PC-3 (cell line): ENCODE measurements around the gene EPB41L1. TPM values are rescaled to one million over a fixed set of nuclear protein-coding genes. Genes with fewer than 3 reads are reported as not detected.

Source experiments
- ATAC-seq: fragments of 200-7000 bp; cut with Tn5 transposase; 2 replicates; pipeline ENCODE4 v1.9.1; 2020; ENCODE audit warnings: mild to moderate bottlenecking, moderate library complexity
- BruUV-seq: library from RNA; stranded (reverse); fragments of 400-500 nt; replicated peaks from 2 replicates; lab custom pipeline; 2021; lab: Mats Ljungman, UMichigan
- CTCF ChIA-PET: fragments of 300-600 bp; sonication (Branson Sonifier 250); formaldehyde crosslinking; loops from one replicate; lab custom pipeline; 2022; ENCODE audit warnings: antibody characterized with exemption; lab: Charles Lee
- POLR2A ChIA-PET: fragments of 300-600 bp; sonication (Branson Sonifier 250); formaldehyde crosslinking; loops from one replicate; lab custom pipeline; 2022; ENCODE audit warnings: antibody characterized with exemption; ENCODE audit not compliant: unreplicated experiment; lab: Charles Lee
- DNase-seq: peaks from one replicate; pipeline ENCODE4 v3.0.0-alpha.2; 2015
- H2AFZ ChIP-seq: fragments of 300-600 bp; sonication (generic); 2 replicates; pipeline ENCODE4 v1.6.0; 2016; ENCODE audit warnings: antibody characterized with exemption, low read length
- H3F3A ChIP-seq: fragments of 300-600 bp; sonication (generic); one replicate; pipeline ENCODE4 v1.6.0; 2017; ENCODE audit warnings: antibody characterized with exemption, low read length, control low read depth, mild to moderate bottlenecking; ENCODE audit not compliant: unreplicated experiment
- H3K27ac ChIP-seq: fragments of 300-600 bp; sonication (generic); 2 replicates; pipeline ENCODE4 v1.5.1; 2016; ENCODE audit warnings: mild to moderate bottlenecking, low read length
- H3K27me3 ChIP-seq: fragments of 300-600 bp; sonication (generic); 2 replicates; pipeline ENCODE4 v1.6.1; 2016; ENCODE audit warnings: low read length, mixed read lengths
- H3K36me3 ChIP-seq: fragments of 300-600 bp; sonication (generic); 2 replicates; pipeline ENCODE4 v1.6.1; 2016; ENCODE audit warnings: low read depth, mixed run types, low read length, mixed read lengths
- H3K4me1 ChIP-seq: fragments of 300-600 bp; sonication (generic); 2 replicates; pipeline ENCODE4 v1.5.1; 2016; ENCODE audit warnings: low read length; ENCODE audit not compliant: insufficient read depth
- H3K4me2 ChIP-seq: fragments of 300-600 bp; sonication (generic); 2 replicates; pipeline ENCODE4 v1.6.0; 2016; ENCODE audit warnings: low read length
- H3K4me3 ChIP-seq: fragments of 300-600 bp; sonication (generic); 2 replicates; pipeline ENCODE4 v1.5.1; 2016; ENCODE audit warnings: mild to moderate bottlenecking, low read length, mixed read lengths
- H3K79me2 ChIP-seq: fragments of 300-600 bp; sonication (generic); 2 replicates; pipeline ENCODE4 v1.6.1; 2017; ENCODE audit warnings: low read length, mixed read lengths
- H3K9ac ChIP-seq: fragments of 300-600 bp; sonication (generic); 2 replicates; pipeline ENCODE4 v1.6.0; 2016; ENCODE audit warnings: mild to moderate bottlenecking, low read length
- H3K9me2 ChIP-seq: fragments of 300-600 bp; sonication (generic); replicated peaks from 2 replicates; pipeline ENCODE4 v1.6.1; 2016; ENCODE audit warnings: mixed run types, low read length, mixed read lengths
- H3K9me3 ChIP-seq: fragments of 300-600 bp; sonication (generic); 2 replicates; pipeline ENCODE4 v1.6.1; 2016; ENCODE audit warnings: low read length, mixed read lengths
- H4K20me1 ChIP-seq: fragments of 300-600 bp; sonication (generic); 2 replicates; pipeline ENCODE4 v1.6.1; 2016; ENCODE audit warnings: low read length, mixed read lengths
- CTCF ChIP-seq: fragments of 300-600 bp; sonication (generic); conservative IDR thresholded peaks from 2 replicates; pipeline ENCODE4 v1.5.1; 2017; ENCODE audit warnings: antibody characterized with exemption, low read depth, mild to moderate bottlenecking, low read length
- EZH2 ChIP-seq: fragments of 300-600 bp; sonication (generic); IDR thresholded peaks from one replicate; pipeline ENCODE4 v1.6.1; 2017; ENCODE audit warnings: antibody characterized with exemption, mild to moderate bottlenecking, low read length; ENCODE audit not compliant: unreplicated experiment
- EZH2phosphoT487 ChIP-seq: fragments of 300-600 bp; sonication (generic); IDR thresholded peaks from 2 replicates; pipeline ENCODE4 v1.6.1; 2018; ENCODE audit warnings: mild to moderate bottlenecking, antibody characterized with exemption, low read length, borderline replicate concordance
- intact Hi-C: fragments of 100-400 bp; cut with micrococcal nuclease; formaldehyde crosslinking; loops from 2 replicates; pipeline ENCODE4 v1.9.0; 2023
- total RNA-seq: library from RNA; depleted of rRNA; stranded (reverse); fragments of >200 nt; gene quantifications from 2 replicates; pipeline ENCODE4 v1.2.3, GENCODE V29; 2014

The EPB41L1 gene
- total RNA-seq, 1 experiment from 2014 or later: 48.2 TPM

DNA sequence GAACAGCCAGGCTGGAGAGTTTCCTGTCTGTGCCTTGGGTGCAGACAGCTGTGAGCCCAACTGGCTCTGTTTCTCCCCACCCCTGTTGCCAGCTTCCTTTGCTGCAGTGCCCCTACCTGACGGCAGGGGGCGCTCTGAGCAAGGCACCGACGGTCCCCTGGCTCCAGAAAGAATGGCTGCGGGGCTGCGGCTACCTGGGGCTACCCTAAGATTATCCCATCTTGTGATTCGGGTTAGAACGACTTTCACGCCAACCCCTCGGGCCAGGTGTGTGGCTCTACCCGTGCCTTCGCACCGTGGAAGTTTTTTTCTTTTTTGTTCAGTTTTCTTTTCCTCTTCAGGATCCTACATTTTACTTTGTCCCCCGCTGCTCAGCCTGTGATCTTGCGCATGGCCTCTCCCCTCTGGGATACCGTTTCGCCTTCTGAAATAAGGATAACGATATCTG, 48.4 kb downstream of the EPB41L1 start:
- Histone ChIP-seq H3K79me2 (no peaks in the 10 kb centered on the region), H3K36me3 (0 out of 2 replicates have a peak, but pooled peaks cover 3% of the 10 kb centered on the region), H3K4me1 (no peaks in the 10 kb centered on the region), H3F3A (no peaks in the 10 kb centered on the region), H2AFZ (no peak overlapping the region), H3K9ac (no peak overlapping the region), H3K27me3 (no peaks in the 10 kb centered on the region), H3K27ac (no peak overlapping the region), H3K4me2 (no peak overlapping the region), H3K9me3 (no peaks in the 10 kb centered on the region), H4K20me1 (no peaks in the 10 kb centered on the region), H3K4me3 (no peak overlapping the region), H3K9me2 (no peaks in the 10 kb centered on the region)
- POLR2A ChIA-PET: interaction anchor here (0.6 kb wide), 2 partner anchors 296 to 401 kb away, joined by 6 to 7 read pairs; no protein-coding TSS in a partner anchor
- intact Hi-C loops: loop anchor here (1.0 kb wide), 1 partner anchor 236 kb away; no protein-coding TSS in a partner anchor
- peak; percentile 94 for TF ChIP-seq CTCF
- no peak for TF ChIP-seq EZH2phosphoT487
- CTCF ChIA-PET: interaction anchor here (0.5 to 1.1 kb wide), 14 partner anchors 8 to 461 kb away, joined by 3 to 8 read pairs (median 4); no protein-coding TSS in a partner anchor
- ATAC-seq (peak; percentile 60), DNase-seq (peak; percentile 67)
- BruUV-seq: no TSS peak

DNA sequence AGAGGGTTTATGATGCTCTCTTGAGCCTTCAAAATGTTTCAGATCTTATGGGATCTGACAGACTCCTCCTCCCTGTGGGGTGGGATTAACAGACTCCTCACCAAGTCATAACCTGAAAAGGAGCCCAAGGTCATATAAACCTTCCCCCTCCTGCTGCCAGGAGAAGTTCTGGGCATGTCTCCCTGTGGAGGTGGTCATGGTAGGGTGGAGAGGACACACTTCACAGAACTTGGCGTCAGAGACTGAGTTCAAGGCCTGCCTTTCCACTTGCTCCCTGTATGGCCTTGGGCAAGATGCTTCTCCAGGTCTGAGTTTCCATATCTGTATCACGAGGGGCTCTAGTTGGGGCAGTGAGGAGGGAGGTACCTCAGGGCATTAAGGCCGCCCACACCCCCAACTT, 49.3 kb downstream of the EPB41L1 start:
- no TSS peak for BruUV-seq
- ChIA-PET POLR2A (no interaction called here), CTCF (no interaction called here)
- no peak overlapping the region for H3K27ac ChIP-seq
- H3K36me3 ChIP-seq: 0 out of 2 replicates have a peak, but pooled peaks cover under 1% of the 10 kb centered on the region
- no peaks in the 10 kb centered on the region for H3K9me2 ChIP-seq
- H3K9me3 ChIP-seq: no peaks in the 10 kb centered on the region
- TF ChIP-seq EZH2phosphoT487 (no peak), EZH2 (no peak), CTCF (no peak)
- no peak overlapping the region for H3K4me3 ChIP-seq
- H3F3A ChIP-seq: no peaks in the 10 kb centered on the region
- no peaks in the 10 kb centered on the region for H3K79me2 ChIP-seq
- no peak for ATAC-seq
- H2AFZ ChIP-seq: no peak overlapping the region
- no peaks in the 10 kb centered on the region for H3K27me3 ChIP-seq
- H4K20me1 ChIP-seq: no peaks in the 10 kb centered on the region
- intact Hi-C loops: no loop called here
- no peak for DNase-seq
- H3K4me2 ChIP-seq: no peak overlapping the region
- H3K4me1 ChIP-seq: no peaks in the 10 kb centered on the region
- no peak overlapping the region for H3K9ac ChIP-seq

- TF ChIP-seq EZH2phosphoT487 (no peak), EZH2 (no peak), CTCF (no peak)
- ChIA-PET POLR2A (no interaction called here), CTCF (no interaction called here)
Observed at GRCh38 chr20:36205026-36205425, 50.5 kb downstream of the EPB41L1 start.

More at GRCh38 chr20:36205026-36205425, 50.5 kb downstream of the EPB41L1 start:
- H3K9me3 ChIP-seq: no peaks in the 10 kb centered on the region
- no TSS peak for BruUV-seq
- H3K9me2 ChIP-seq: no peaks in the 10 kb centered on the region
- H4K20me1 ChIP-seq: no peaks in the 10 kb centered on the region
- ATAC-seq: no peak
- H3K4me2 ChIP-seq: no peak overlapping the region
- no peaks in the 10 kb centered on the region for H3F3A ChIP-seq
- H2AFZ ChIP-seq: no peak overlapping the region
- DNase-seq: no peak
- no peak overlapping the region for H3K4me3 ChIP-seq
- H3K4me1 ChIP-seq: no peaks in the 10 kb centered on the region
- intact Hi-C loops: no loop called here
- no peaks in the 10 kb centered on the region for H3K79me2 ChIP-seq
- no peak overlapping the region for H3K27ac ChIP-seq
- no peaks in the 10 kb centered on the region for H3K36me3 ChIP-seq
- H3K9ac ChIP-seq: no peak overlapping the region
- H3K27me3 ChIP-seq: no peaks in the 10 kb centered on the region
